Measurements from ENCODE around the gene CCDC3. TPM values are rescaled to one million over a fixed set of nuclear protein-coding genes. Genes with fewer than 3 reads are reported as not detected.

The CCDC3 gene
- total RNA-seq (2022) (0.10 TPM in 1 of 2 replicates, not detected in the other), Bru-seq, nascent RNA (percentile 11 among the genes with signal in this experiment), BruChase-seq, experiment 1, labeled RNA remaining after a 6-hour chase (percentile 14 among the genes with signal in this experiment), BruChase-seq, experiment 2, labeled RNA remaining after a 2-hour chase (percentile 19 among the genes with signal in this experiment)
- long read RNA-seq: 0 reads

DNA sequence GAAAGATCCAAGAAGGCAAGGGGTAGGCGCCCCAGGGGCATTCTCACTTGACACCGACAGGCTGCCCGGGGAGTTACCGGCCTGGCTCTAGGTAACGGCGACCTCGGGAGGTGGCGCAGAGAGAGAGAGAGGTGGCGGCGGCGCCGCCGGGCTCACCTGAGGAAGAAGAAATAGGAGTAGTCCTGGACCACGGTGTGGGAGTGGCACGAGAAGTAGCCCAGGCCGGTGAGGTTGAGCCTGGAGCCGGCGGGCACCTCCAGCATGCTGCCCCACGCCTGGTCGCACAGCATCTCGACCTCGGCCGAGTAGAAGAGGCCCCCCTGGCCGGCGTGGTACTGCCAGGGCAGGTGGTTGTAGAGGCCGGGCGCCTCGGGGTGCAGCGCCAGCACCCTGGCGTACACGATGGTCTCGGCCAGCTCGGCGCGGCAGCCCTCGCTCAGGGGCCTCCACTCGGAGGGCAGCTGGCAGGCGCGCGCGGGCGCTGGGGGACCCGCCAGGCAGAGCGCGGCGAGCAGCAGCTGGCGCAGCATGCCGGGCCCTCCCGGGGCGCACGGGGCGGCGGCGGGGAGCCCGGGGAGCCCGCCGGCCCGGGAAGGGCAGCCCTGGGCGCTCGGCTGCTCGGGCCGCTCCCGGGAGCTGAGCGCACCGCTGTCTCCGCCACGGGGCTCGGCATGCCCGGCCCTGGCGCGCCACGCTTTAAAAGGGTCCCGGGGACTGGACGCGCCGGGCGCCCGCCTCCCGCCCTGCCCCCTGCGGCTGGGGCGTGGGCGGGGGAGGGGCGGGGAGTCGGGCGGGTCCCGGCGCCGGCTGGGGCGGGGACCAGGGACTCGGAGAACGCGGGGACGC, at the start of gene CCDC3:
TSS of gene CCDC3 (minus strand) at position 673 of the 846 bp plus-strand sequence. CDS start at position 530, 143 bp downstream.
- Mint-ChIP-seq H3K9me3 (ENCODE audit: unreplicated experiment) (no peaks in the 10 kb centered on the region), H3K4me1 (ENCODE audit: insufficient read depth, unreplicated experiment) (peaks cover 6% of the 10 kb centered on the region), H3K27me3 (ENCODE audit: insufficient read depth, unreplicated experiment) (no peaks in the 10 kb centered on the region), H3K4me3 (ENCODE audit: unreplicated experiment) (peak within 1 kb of the TSS; percentile 55), H3K36me3 (ENCODE audit: insufficient read depth, unreplicated experiment) (no peaks in the 10 kb centered on the region), H3K27ac (ENCODE audit: low read depth, unreplicated experiment) (no peak within 1 kb of the TSS)
- intact Hi-C loops (cut with micrococcal nuclease): no loop called here
- no peak for DNase-seq (ENCODE audit: unreplicated experiment)
- TF ChIP-seq CTCF (IDR thresholded peaks at IDR 0.05; ENCODE audit: unreplicated experiment): no peak
- BruUV-seq (replicated peaks): no TSS peak
- ChIA-PET CTCF (no interaction called here), POLR2A (no interaction called here)

GRCh38 chr10:13051126-13051694, 49.7 kb upstream of the CCDC3 start:
- ChIA-PET CTCF (interaction anchor here (0.6 to 2.2 kb wide), 5 partner anchors 13 to 269 kb away, joined by 3 to 7 read pairs (median 5); partner anchors contain the start of gene OPTN), POLR2A (interaction anchor here (0.7 kb wide), 1 partner anchor 342 kb away, joined by 3 read pairs; no protein-coding TSS in a partner anchor)
- no peak overlapping the region for H3K4me3 Mint-ChIP-seq (ENCODE audit: unreplicated experiment)
- intact Hi-C loops (cut with micrococcal nuclease): no loop called here
- no peaks in the 10 kb centered on the region for H3K4me1 Mint-ChIP-seq (ENCODE audit: insufficient read depth, unreplicated experiment)
- no peak for TF ChIP-seq CTCF (IDR thresholded peaks at IDR 0.05; ENCODE audit: unreplicated experiment)
- H3K27ac Mint-ChIP-seq (ENCODE audit: low read depth, unreplicated experiment): no peak overlapping the region
- peaks cover 6% of the 10 kb centered on the region for H3K36me3 Mint-ChIP-seq (ENCODE audit: insufficient read depth, unreplicated experiment)
- H3K9me3 Mint-ChIP-seq (ENCODE audit: unreplicated experiment): no peaks in the 10 kb centered on the region
- no peak for DNase-seq (ENCODE audit: unreplicated experiment)
- BruUV-seq (replicated peaks): no TSS peak
- H3K27me3 Mint-ChIP-seq (ENCODE audit: insufficient read depth, unreplicated experiment): peaks cover 10% of the 10 kb centered on the region

- POLR2A ChIA-PET: no interaction called here
- no peaks in the 10 kb centered on the region for H3K9me3 Mint-ChIP-seq (ENCODE audit: unreplicated experiment)
- no peak for DNase-seq (ENCODE audit: unreplicated experiment)
- peaks cover 10% of the 10 kb centered on the region for H3K27me3 Mint-ChIP-seq (ENCODE audit: insufficient read depth, unreplicated experiment)
- intact Hi-C loops (cut with micrococcal nuclease): no loop called here
- no peak for TF ChIP-seq CTCF (IDR thresholded peaks at IDR 0.05; ENCODE audit: unreplicated experiment)
- no TSS peak for BruUV-seq (replicated peaks)
- CTCF ChIA-PET: interaction anchor here (0.7 to 0.9 kb wide), 2 partner anchors 330 to 835 kb away, joined by 3 read pairs; no protein-coding TSS in a partner anchor
- peaks cover 6% of the 10 kb centered on the region for H3K36me3 Mint-ChIP-seq (ENCODE audit: insufficient read depth, unreplicated experiment)
- no peak overlapping the region for H3K27ac Mint-ChIP-seq (ENCODE audit: low read depth, unreplicated experiment)
- H3K4me1 Mint-ChIP-seq (ENCODE audit: insufficient read depth, unreplicated experiment): no peaks in the 10 kb centered on the region
- H3K4me3 Mint-ChIP-seq (ENCODE audit: unreplicated experiment): no peak overlapping the region
Measured at GRCh38 chr10:13049774-13050420, 48.4 kb upstream of the CCDC3 start.

DNA sequence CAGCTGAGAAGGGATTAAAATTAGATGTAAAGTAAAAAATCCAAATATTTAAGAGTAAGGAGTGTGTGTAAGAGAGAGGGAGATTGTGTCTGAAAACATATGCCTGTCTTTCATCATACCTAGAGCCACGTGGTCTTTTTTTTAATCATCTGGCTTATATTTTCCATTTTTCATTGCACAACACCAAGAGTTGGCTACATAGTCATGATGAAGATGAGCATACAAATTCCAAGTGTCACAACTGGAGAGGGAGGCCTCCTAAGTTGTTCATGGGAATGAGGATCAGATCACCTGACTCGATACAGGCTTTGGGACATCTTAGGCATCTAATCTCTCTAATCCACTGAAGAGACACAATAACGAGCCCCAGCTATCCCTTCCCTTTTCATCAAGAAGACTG, 47.2 kb upstream of the CCDC3 start:
- Mint-ChIP-seq H3K27me3 (ENCODE audit: insufficient read depth, unreplicated experiment) (peaks cover 10% of the 10 kb centered on the region), H3K9me3 (ENCODE audit: unreplicated experiment) (no peaks in the 10 kb centered on the region), H3K36me3 (ENCODE audit: insufficient read depth, unreplicated experiment) (no peaks in the 10 kb centered on the region), H3K4me3 (ENCODE audit: unreplicated experiment) (no peak overlapping the region), H3K4me1 (ENCODE audit: insufficient read depth, unreplicated experiment) (no peaks in the 10 kb centered on the region), H3K27ac (ENCODE audit: low read depth, unreplicated experiment) (no peak overlapping the region)
- no peak for TF ChIP-seq CTCF (IDR thresholded peaks at IDR 0.05; ENCODE audit: unreplicated experiment)
- POLR2A ChIA-PET: no interaction called here
- DNase-seq (ENCODE audit: unreplicated experiment): no peak
- BruUV-seq (replicated peaks): no TSS peak
- CTCF ChIA-PET: interaction anchor here (0.9 to 1.1 kb wide), 2 partner anchors 8 to 834 kb away, joined by 3 read pairs; no protein-coding TSS in a partner anchor
- intact Hi-C loops (cut with micrococcal nuclease): no loop called here

Data from MCF 10A (cell line).